ENCODE data around the gene USP17L27. TPM values are rescaled to one million over a fixed set of nuclear protein-coding genes. Genes with fewer than 3 reads are reported as not detected.
"Not testable (repeated sequence)": the region's sequence is repeated elsewhere in the genome, so short reads cannot be mapped to it uniquely, and the experiment has no call there.

Gene USP17L27
- total and polyA plus RNA-seq, 2 of the 13 experiments (the other 11 are each of a cell fraction or from before 2014, with no cell fraction given): not detected

- H4K20me1 ChIP-seq (ENCODE audit: insufficient read depth, low read length); H3K9ac ChIP-seq (ENCODE audit: insufficient read depth, low read depth, low read length); H3K9me3 ChIP-seq (ENCODE audit: low read length); H3K4me2 ChIP-seq (ENCODE audit: low read depth, low read length); intact Hi-C loops (cut with micrococcal nuclease; ENCODE audit: unreplicated experiment); H3K79me2 ChIP-seq (ENCODE audit: insufficient read depth, low read length); H3K36me3 ChIP-seq (replicated peaks in 1 of 2; ENCODE audit: control insufficient read depth in 1 of 2, insufficient read depth in 2 of 2, low read length in 2 of 2); H3K4me3 ChIP-seq (replicated peaks in 1 of 3; ENCODE audit: insufficient read depth in 1 of 3, low read depth in 2 of 3, low read length in 3 of 3); FAIRE-seq; H3K27me3 ChIP-seq (ENCODE audit: control insufficient read depth in 1 of 2, insufficient read depth in 2 of 2, low read length in 2 of 2); CTCF ChIA-PET (ENCODE audit: low intra/inter-chr PET ratio, low total read pairs); in situ Hi-C loops (cut with HindIII; ENCODE audit: extremely low pct_ligation_motif_present, low pct_unique_long_range_greater_than_20kb); H2AFZ ChIP-seq (ENCODE audit: low read length); H3K4me1 ChIP-seq (ENCODE audit: insufficient read depth, low read length); BruUV-seq (replicated peaks); ATAC-seq; POLR2A ChIA-PET; H3K27ac ChIP-seq (ENCODE audit: extremely low read length, insufficient read depth, low read length); DNase-seq (ENCODE audit: low spot score): not testable (repeated sequence)
- 6% methylated on average over 2 of the region's 2 CpGs for WGBS (ENCODE audit: low lambda C conversion rate)
Observed at GRCh38 chr4:9389001-9389400, 45.1 kb downstream of the USP17L27 start.

Other genes starting within 250 kb of the USP17L27 start
- not detected in 2 replicates for gene FAM90A26, start 173.7 kb upstream of the USP17L27 start, total RNA-seq (2016; rRNA removed; fragmentation: Illumina TruSeq; extraction: Trizol)
- not detected in 2 replicates for gene FAM90A26, start 173.7 kb upstream of the USP17L27 start, polyA plus RNA-seq (2011; rRNA removed)
- gene USP17L10, start 133.5 kb upstream of the USP17L27 start, total RNA-seq (2016; rRNA removed; fragmentation: Illumina TruSeq; extraction: Trizol): not detected in 2 replicates
- gene USP17L10, start 133.5 kb upstream of the USP17L27 start, polyA plus RNA-seq (2011; rRNA removed): not detected in 2 replicates
- gene USP17L11, start 128.7 kb upstream of the USP17L27 start, total RNA-seq (2016; rRNA removed; fragmentation: Illumina TruSeq; extraction: Trizol): not detected in 2 replicates
- gene USP17L11, start 128.7 kb upstream of the USP17L27 start, polyA plus RNA-seq (2011; rRNA removed): not detected in 2 replicates
- gene USP17L12, start 124.0 kb upstream of the USP17L27 start, total RNA-seq (2016; rRNA removed; fragmentation: Illumina TruSeq; extraction: Trizol): not detected in 2 replicates
- gene USP17L12, start 124.0 kb upstream of the USP17L27 start, polyA plus RNA-seq (2011; rRNA removed): not detected in 2 replicates
- gene USP17L13, start 119.3 kb upstream of the USP17L27 start, total RNA-seq (2016; rRNA removed; fragmentation: Illumina TruSeq; extraction: Trizol): not detected in 2 replicates
- gene USP17L13, start 119.3 kb upstream of the USP17L27 start, polyA plus RNA-seq (2011; rRNA removed): not detected in 2 replicates
- gene USP17L15, start 109.8 kb upstream of the USP17L27 start, total RNA-seq (2016; rRNA removed; fragmentation: Illumina TruSeq; extraction: Trizol): not detected in 2 replicates
- gene USP17L15, start 109.8 kb upstream of the USP17L27 start, polyA plus RNA-seq (2011; rRNA removed): not detected in 2 replicates
- not detected in 2 replicates for gene USP17L17, start 100.3 kb upstream of the USP17L27 start, total RNA-seq (2016; rRNA removed; fragmentation: Illumina TruSeq; extraction: Trizol)
- gene USP17L17, start 100.3 kb upstream of the USP17L27 start, polyA plus RNA-seq (2011; rRNA removed): not detected in 2 replicates
- gene USP17L18, start 95.5 kb upstream of the USP17L27 start, total RNA-seq (2016; rRNA removed; fragmentation: Illumina TruSeq; extraction: Trizol): not detected in 2 replicates
- gene USP17L18, start 95.5 kb upstream of the USP17L27 start, polyA plus RNA-seq (2011; rRNA removed): not detected in 2 replicates
- not detected in 2 replicates for gene USP17L19, start 90.8 kb upstream of the USP17L27 start, total RNA-seq (2016; rRNA removed; fragmentation: Illumina TruSeq; extraction: Trizol)
- gene USP17L19, start 90.8 kb upstream of the USP17L27 start, polyA plus RNA-seq (2011; rRNA removed): not detected in 2 replicates
- gene USP17L20, start 86.0 kb upstream of the USP17L27 start, total RNA-seq (2016; rRNA removed; fragmentation: Illumina TruSeq; extraction: Trizol): not detected in 2 replicates
- gene USP17L20, start 86.0 kb upstream of the USP17L27 start, polyA plus RNA-seq (2011; rRNA removed): not detected in 2 replicates
- not detected in 2 replicates for gene USP17L21, start 81.3 kb upstream of the USP17L27 start, total RNA-seq (2016; rRNA removed; fragmentation: Illumina TruSeq; extraction: Trizol)
- gene USP17L21, start 81.3 kb upstream of the USP17L27 start, polyA plus RNA-seq (2011; rRNA removed): not detected in 2 replicates
- not detected in 2 replicates for gene USP17L22, start 76.5 kb upstream of the USP17L27 start, total RNA-seq (2016; rRNA removed; fragmentation: Illumina TruSeq; extraction: Trizol)
- not detected in 2 replicates for gene USP17L22, start 76.5 kb upstream of the USP17L27 start, polyA plus RNA-seq (2011; rRNA removed)
- not detected in 2 replicates for gene USP17L24, start 19.0 kb upstream of the USP17L27 start, total RNA-seq (2016; rRNA removed; fragmentation: Illumina TruSeq; extraction: Trizol)
- gene USP17L24, start 19.0 kb upstream of the USP17L27 start, polyA plus RNA-seq (2011; rRNA removed): not detected in 2 replicates
- not detected in 2 replicates for gene USP17L25, start 14.2 kb upstream of the USP17L27 start, total RNA-seq (2016; rRNA removed; fragmentation: Illumina TruSeq; extraction: Trizol)
- not detected in 2 replicates for gene USP17L25, start 14.2 kb upstream of the USP17L27 start, polyA plus RNA-seq (2011; rRNA removed)
- not detected in 2 replicates for gene USP17L26, start 9.5 kb upstream of the USP17L27 start, total RNA-seq (2016; rRNA removed; fragmentation: Illumina TruSeq; extraction: Trizol)
- not detected in 2 replicates for gene USP17L26, start 9.5 kb upstream of the USP17L27 start, polyA plus RNA-seq (2011; rRNA removed)
- not detected in 2 replicates for gene USP17L5, start 4.7 kb upstream of the USP17L27 start, total RNA-seq (2016; rRNA removed; fragmentation: Illumina TruSeq; extraction: Trizol)
- gene USP17L5, start 4.7 kb upstream of the USP17L27 start, polyA plus RNA-seq (2011; rRNA removed): not detected in 2 replicates
- not detected in 2 replicates for gene USP17L28, start 4.7 kb downstream of the USP17L27 start, total RNA-seq (2016; rRNA removed; fragmentation: Illumina TruSeq; extraction: Trizol)
- not detected in 2 replicates for gene USP17L28, start 4.7 kb downstream of the USP17L27 start, polyA plus RNA-seq (2011; rRNA removed)
- not detected in 2 replicates for gene USP17L29, start 9.5 kb downstream of the USP17L27 start, total RNA-seq (2016; rRNA removed; fragmentation: Illumina TruSeq; extraction: Trizol)
- not detected in 2 replicates for gene USP17L29, start 9.5 kb downstream of the USP17L27 start, polyA plus RNA-seq (2011; rRNA removed)
- gene USP17L30, start 19.0 kb downstream of the USP17L27 start, total RNA-seq (2016; rRNA removed; fragmentation: Illumina TruSeq; extraction: Trizol): not detected in 2 replicates
- not detected in 2 replicates for gene USP17L30, start 19.0 kb downstream of the USP17L27 start, polyA plus RNA-seq (2011; rRNA removed)
- not detected in 2 replicates for gene DEFB131A, start 100.3 kb downstream of the USP17L27 start, total RNA-seq (2016; rRNA removed; fragmentation: Illumina TruSeq; extraction: Trizol)
- not detected in 2 replicates for gene DEFB131A, start 100.3 kb downstream of the USP17L27 start, polyA plus RNA-seq (2011; rRNA removed)

Data from HepG2 (cell line).